ENCODE data around the gene RNF151.

DNA sequence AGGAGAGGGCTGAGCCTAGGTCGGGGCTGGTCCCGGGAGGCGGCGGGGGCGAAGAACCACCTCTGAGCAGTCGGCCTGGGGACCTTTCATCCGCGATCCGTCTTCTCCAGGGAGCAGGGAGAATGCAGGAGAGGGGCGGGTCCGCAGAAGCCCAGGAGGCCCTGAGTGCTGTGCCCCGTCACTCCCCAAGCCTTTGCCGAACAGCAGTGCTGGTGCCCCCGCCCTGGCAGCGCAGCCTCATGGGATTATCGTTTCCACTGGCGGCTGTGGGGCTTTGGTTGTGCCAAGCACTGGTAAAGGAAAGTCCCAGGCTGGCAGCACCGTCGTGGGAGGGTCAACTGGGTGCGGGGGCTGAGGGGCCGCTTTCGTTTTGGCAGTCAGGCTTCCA, 5.8 kb downstream of the RNF151 start:
- TF ChIP-seq SP1 (IDR thresholded peaks at IDR 0.05), result no peak
- no peak for TF ChIP-seq L3MBTL2 (conservative IDR thresholded peaks at IDR 0.05)
- TF ChIP-seq SUZ12 (IDR thresholded peaks at IDR 0.05), result no peak
- TF ChIP-seq ELF4 (IDR thresholded peaks at IDR 0.05), result no peak
- no peak for TF ChIP-seq HDGF (IDR thresholded peaks at IDR 0.05; ENCODE audit: borderline replicate concordance)
- no peak for TF ChIP-seq TARDBP (IDR thresholded peaks at IDR 0.05)
- no peak for TF ChIP-seq FOXM1 (IDR thresholded peaks at IDR 0.05; ENCODE audit: borderline replicate concordance)
- TF ChIP-seq NFRKB (IDR thresholded peaks at IDR 0.05), result no peak
- no peak for TF ChIP-seq LEF1 (IDR thresholded peaks at IDR 0.05; ENCODE audit: borderline replicate concordance)
- no peak for TF ChIP-seq CTBP1 (IDR thresholded peaks at IDR 0.05; ENCODE audit: borderline replicate concordance)
- TF ChIP-seq BHLHE40 (IDR thresholded peaks at IDR 0.05; ENCODE audit: borderline replicate concordance), result no peak
- no peak for TF ChIP-seq FOXA1 (IDR thresholded peaks at IDR 0.05)
- TF ChIP-seq, protein P1, sequence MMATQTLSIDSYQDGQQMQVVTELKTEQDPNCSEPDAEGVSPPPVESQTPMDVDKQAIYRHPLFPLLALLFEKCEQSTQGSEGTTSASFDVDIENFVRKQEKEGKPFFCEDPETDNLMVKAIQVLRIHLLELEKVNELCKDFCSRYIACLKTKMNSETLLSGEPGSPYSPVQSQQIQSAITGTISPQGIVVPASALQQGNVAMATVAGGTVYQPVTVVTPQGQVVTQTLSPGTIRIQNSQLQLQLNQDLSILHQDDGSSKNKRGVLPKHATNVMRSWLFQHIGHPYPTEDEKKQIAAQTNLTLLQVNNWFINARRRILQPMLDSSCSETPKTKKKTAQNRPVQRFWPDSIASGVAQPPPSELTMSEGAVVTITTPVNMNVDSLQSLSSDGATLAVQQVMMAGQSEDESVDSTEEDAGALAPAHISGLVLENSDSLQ (IDR thresholded peaks at IDR 0.05), result no peak

Measured in HEK293T (cell line).